SK-N-SH (cell line): ENCODE results near the gene BMPR1B. TPM values are rescaled to one million over a fixed set of nuclear protein-coding genes. Genes with fewer than 3 reads are reported as not detected.

Experiments
- CTCF ChIA-PET: fragments of 300-600, 350-600 bp; formaldehyde crosslinking; extraction: SDS; loops from one replicate; lab custom pipeline; 2021; lab: Yijun Ruan, JAX
- POLR2A ChIA-PET: fragments of 350-600 bp; sonication (Branson Sonifier 250); formaldehyde crosslinking; extraction: SDS; loops from one replicate; lab custom pipeline; 2020; ENCODE audit warnings: antibody characterized with exemption, inconsistent platforms; lab: Yijun Ruan, JAX
- DNase-seq: peaks from one replicate; pipeline ENCODE4 v3.0.0; 2012
- H2AFZ ChIP-seq: fragments of 200-600 bp; sonication (generic); 2 replicates; pipeline ENCODE4 v1.8.1; 2016; ENCODE audit warnings: antibody characterized with exemption, mild to moderate bottlenecking, low read depth
- H3F3A ChIP-seq: fragments of 200-600 bp; sonication (generic); replicated peaks from 2 replicates; pipeline ENCODE3; 2016; ENCODE audit warnings: antibody characterized with exemption, mild to moderate bottlenecking; ENCODE audit not compliant: insufficient read depth
- H3K27ac ChIP-seq, 2 experiments: fragments of 200-500 bp in 1 of 2; fragments of 200-600 bp in 1 of 2; sonication (Bioruptor generic) in 1 of 2; sonication (generic), shearing (Covaris generic) in 1 of 2; 2 replicates each; pipeline versions ENCODE4 v1.5.1 to v1.6.1; 2014 to 2016; ENCODE audit warnings: low read depth in 2 of 2, inconsistent platforms in 1 of 2, low read length in 1 of 2, mild to moderate bottlenecking in 1 of 2, mixed read lengths in 1 of 2
- H3K27me3 ChIP-seq: fragments of 200-600 bp; sonication (generic), shearing (Covaris generic); 2 replicates; pipeline ENCODE4 v1.6.1; 2016; ENCODE audit warnings: mixed run types; ENCODE audit not compliant: insufficient read depth
- H3K36me3 ChIP-seq, 2 experiments: fragments of 200-500 bp in 1 of 2; fragments of 200-600 bp in 1 of 2; sonication (Bioruptor generic) in 1 of 2; sonication (generic) in 1 of 2; replicated peaks in 1 of 2; 2 replicates each; pipeline versions ENCODE3 to v1.5.1; 2014 to 2016; ENCODE audit warnings: low read length in 1 of 2, mild to moderate bottlenecking in 1 of 2; ENCODE audit not compliant: insufficient read depth in 2 of 2, control insufficient read depth in 1 of 2
- H3K4me1 ChIP-seq, 2 experiments: fragments of 200-500 bp in 1 of 2; fragments of 200-600 bp in 1 of 2; sonication (Bioruptor generic) in 1 of 2; sonication (generic), shearing (Covaris generic) in 1 of 2; 2 replicates each; pipeline versions ENCODE4 v1.5.1 to v1.6.1; 2014 to 2016; ENCODE audit warnings: low read depth in 1 of 2, low read length in 1 of 2, mixed run types in 1 of 2; ENCODE audit not compliant: insufficient read depth in 2 of 2, control insufficient read depth in 1 of 2
- H3K4me2 ChIP-seq: fragments of 200-600 bp; sonication (generic), shearing (Covaris generic); 2 replicates; pipeline ENCODE4 v1.6.1; 2017; ENCODE audit warnings: mixed run types
- H3K4me3 ChIP-seq, 2 experiments: fragments of 200-500 bp in 1 of 2; fragments of 200-600 bp in 1 of 2; sonication (Bioruptor generic) in 1 of 2; sonication (generic), shearing (Covaris generic) in 1 of 2; 2 replicates each; pipeline versions ENCODE4 v1.5.1 to v1.8.1; 2014 to 2016; ENCODE audit warnings: low read depth in 2 of 2, inconsistent platforms in 1 of 2, low read length in 1 of 2, mild to moderate bottlenecking in 1 of 2, mixed read lengths in 1 of 2, moderate library complexity in 1 of 2
- H3K79me2 ChIP-seq: fragments of 200-600 bp; sonication (generic); 2 replicates; pipeline ENCODE4 v1.8.1; 2017; ENCODE audit warnings: mild to moderate bottlenecking; ENCODE audit not compliant: insufficient read depth
- H3K9ac ChIP-seq: fragments of 200-600 bp; sonication (generic); 2 replicates; pipeline ENCODE4 v1.6.1; 2017; ENCODE audit warnings: mixed run types
- H3K9me2 ChIP-seq: fragments of 200-600 bp; sonication (generic); 2 replicates; pipeline ENCODE4 v1.6.1; 2017; ENCODE audit warnings: mixed run types
- H3K9me3 ChIP-seq: fragments of 200-600 bp; sonication (generic); 2 replicates; pipeline ENCODE4 v1.6.1; 2017; ENCODE audit warnings: mixed run types, mild to moderate bottlenecking, moderate library complexity
- H4K20me1 ChIP-seq: fragments of 200-600 bp; sonication (generic); 2 replicates; pipeline ENCODE4 v1.6.1; 2017; ENCODE audit warnings: mild to moderate bottlenecking, mixed run types; ENCODE audit not compliant: insufficient read depth
- EP300 ChIP-seq, 2 experiments: IDR thresholded peaks; 2 replicates each; pipeline versions ENCODE4 v1.4.0 to v1.6.1; 2012; ENCODE audit warnings: borderline replicate concordance in 1 of 2, low read depth in 1 of 2, low read length in 1 of 2
- EZH2phosphoT487 ChIP-seq: fragments of 200-600 bp; sonication (generic); IDR thresholded peaks from 2 replicates; pipeline ENCODE4 v1.6.1; 2017; ENCODE audit warnings: low read depth, mixed run types, mild to moderate bottlenecking, antibody characterized with exemption, moderate library complexity, borderline replicate concordance
- FOSL2 ChIP-seq: IDR thresholded peaks from 2 replicates; pipeline ENCODE4 v1.4.0; 2012; ENCODE audit warnings: low read depth, mild to moderate bottlenecking, moderate library complexity, borderline replicate concordance
- FOXJ3 ChIP-seq: sonication (generic); formaldehyde crosslinking; IDR thresholded peaks from 2 replicates; pipeline ENCODE4 v1.5.1; 2020; ENCODE audit warnings: mild to moderate bottlenecking, missing genetic modification reagents
- GABPA ChIP-seq: IDR thresholded peaks from 2 replicates; pipeline ENCODE4 v1.4.0; 2012; ENCODE audit warnings: low read depth, mild to moderate bottlenecking
- MXI1 ChIP-seq: IDR thresholded peaks from 2 replicates; pipeline ENCODE4 v1.6.1; 2012; ENCODE audit warnings: mild to moderate bottlenecking, low read depth, low read length, improper control_type of control experiment
- NFIC ChIP-seq: IDR thresholded peaks from 2 replicates; pipeline ENCODE4 v1.4.0; 2012; ENCODE audit warnings: borderline replicate concordance
- NRF1 ChIP-seq: IDR thresholded peaks from 2 replicates; pipeline ENCODE4 v1.6.1; 2012; ENCODE audit warnings: low read depth, mild to moderate bottlenecking, low read length
- POLR2AphosphoS5 ChIP-seq: IDR thresholded peaks from 2 replicates; pipeline ENCODE4 v1.6.1; 2012; ENCODE audit warnings: low read depth, low read length
- RAD21 ChIP-seq: IDR thresholded peaks from 2 replicates; pipeline ENCODE4 v1.6.1; 2012; ENCODE audit warnings: mild to moderate bottlenecking, low read length
- RCOR1 ChIP-seq: fragments of 150-350 bp; IDR thresholded peaks from 2 replicates; pipeline ENCODE4 v1.6.1; 2017; ENCODE audit warnings: antibody characterized with exemption, low read length
- RFX5 ChIP-seq: IDR thresholded peaks from 2 replicates; pipeline ENCODE4 v1.6.1; 2012; ENCODE audit warnings: mild to moderate bottlenecking, improper control_type of control experiment, low read length
- RXRA ChIP-seq: IDR thresholded peaks from 2 replicates; pipeline ENCODE4 v1.4.0; 2012; ENCODE audit warnings: low read depth, mild to moderate bottlenecking, borderline replicate concordance
- TCF12 ChIP-seq: IDR thresholded peaks from 2 replicates; pipeline ENCODE4 v1.4.0; 2012
- WGBS: methylation state at CpG from one replicate; pipeline ENCODE4 v1.1.6; 2017; ENCODE audit warnings: low lambda C conversion rate; 5-methylcytosine and 5-hydroxymethylcytosine counted together
- polyA plus RNA-seq, 3 experiments: library from polyadenylated mRNA; depleted of rRNA; stranded (reverse); fragments of >200 nt; gene quantifications; 2 replicates each; pipeline ENCODE4 v1.2.3, GENCODE V29; 2012
- TF ChIP-seq, protein P1 (sequence below): fragments of 150-350 bp; IDR thresholded peaks from 2 replicates; pipeline ENCODE4 v1.6.1; 2016; ENCODE audit warnings: mild to moderate bottlenecking, low read depth, low read length
- TF ChIP-seq, protein P2 (sequence below): IDR thresholded peaks from 2 replicates; pipeline ENCODE4 v1.4.0; 2012; ENCODE audit warnings: low read depth
- TF ChIP-seq, protein P3 (sequence below): IDR thresholded peaks from 2 replicates; pipeline ENCODE4 v1.4.0; 2012; ENCODE audit warnings: low read depth, borderline replicate concordance
- TF ChIP-seq, protein P4 (sequence below): IDR thresholded peaks from 2 replicates; pipeline ENCODE4; 2012
- TF ChIP-seq, protein P5 (sequence below): fragments of 150-350 bp; IDR thresholded peaks from 2 replicates; pipeline ENCODE4 v1.6.1; 2017; ENCODE audit warnings: antibody characterized with exemption, low read length, low read depth, borderline replicate concordance
- TF ChIP-seq, protein P6 (sequence below): IDR thresholded peaks from 2 replicates; pipeline ENCODE4 v1.4.0; 2012; ENCODE audit warnings: low read depth, borderline replicate concordance
- TF ChIP-seq, protein P7 (sequence below): IDR thresholded peaks from 2 replicates; pipeline ENCODE4 v1.6.1; 2012; ENCODE audit warnings: mild to moderate bottlenecking, low read depth, low read length, moderate library complexity

Gene BMPR1B
- polyA plus RNA-seq, 1 of the 3 experiments (the other 2 are of a cell fraction): 0.16 TPM

DNA sequence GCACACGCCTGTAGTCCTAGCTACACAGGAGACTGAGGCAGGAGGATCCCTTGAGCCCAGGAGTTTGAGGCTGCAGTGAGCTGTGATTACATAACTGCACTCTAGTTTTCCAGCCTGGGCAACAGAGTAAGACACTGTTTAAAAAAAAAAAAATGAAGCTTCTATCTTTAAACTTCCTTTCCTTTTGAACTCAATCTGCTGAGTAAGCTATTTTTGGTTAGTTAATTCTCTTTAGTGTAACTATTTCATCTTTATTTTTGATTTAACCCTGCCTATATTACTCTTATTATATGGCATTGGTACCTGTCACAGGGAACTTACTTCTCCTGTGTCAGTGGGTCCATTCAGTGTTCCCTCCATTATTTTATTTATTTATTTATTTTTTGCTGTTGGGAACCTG, 160.8 kb downstream of the BMPR1B start (continued):
- TF ChIP-seq, protein P1, sequence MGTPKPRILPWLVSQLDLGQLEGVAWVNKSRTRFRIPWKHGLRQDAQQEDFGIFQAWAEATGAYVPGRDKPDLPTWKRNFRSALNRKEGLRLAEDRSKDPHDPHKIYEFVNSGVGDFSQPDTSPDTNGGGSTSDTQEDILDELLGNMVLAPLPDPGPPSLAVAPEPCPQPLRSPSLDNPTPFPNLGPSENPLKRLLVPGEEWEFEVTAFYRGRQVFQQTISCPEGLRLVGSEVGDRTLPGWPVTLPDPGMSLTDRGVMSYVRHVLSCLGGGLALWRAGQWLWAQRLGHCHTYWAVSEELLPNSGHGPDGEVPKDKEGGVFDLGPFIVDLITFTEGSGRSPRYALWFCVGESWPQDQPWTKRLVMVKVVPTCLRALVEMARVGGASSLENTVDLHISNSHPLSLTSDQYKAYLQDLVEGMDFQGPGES: no peak
- no peak for TF ChIP-seq RCOR1
- no peak for TF ChIP-seq RXRA
- TF ChIP-seq EZH2phosphoT487: no peak
- no peak for TF ChIP-seq FOXJ3 (CRISPR knock-in tag)
- TF ChIP-seq, protein P2, sequence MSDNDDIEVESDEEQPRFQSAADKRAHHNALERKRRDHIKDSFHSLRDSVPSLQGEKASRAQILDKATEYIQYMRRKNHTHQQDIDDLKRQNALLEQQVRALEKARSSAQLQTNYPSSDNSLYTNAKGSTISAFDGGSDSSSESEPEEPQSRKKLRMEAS: no peak
- TF ChIP-seq GABPA: no peak
- no peak for TF ChIP-seq EP300 (IDR thresholded peaks at IDR 0.05; ENCODE audit: borderline replicate concordance in 1 of 2, low read depth in 1 of 2, low read length in 1 of 2)
- TF ChIP-seq, protein P3, sequence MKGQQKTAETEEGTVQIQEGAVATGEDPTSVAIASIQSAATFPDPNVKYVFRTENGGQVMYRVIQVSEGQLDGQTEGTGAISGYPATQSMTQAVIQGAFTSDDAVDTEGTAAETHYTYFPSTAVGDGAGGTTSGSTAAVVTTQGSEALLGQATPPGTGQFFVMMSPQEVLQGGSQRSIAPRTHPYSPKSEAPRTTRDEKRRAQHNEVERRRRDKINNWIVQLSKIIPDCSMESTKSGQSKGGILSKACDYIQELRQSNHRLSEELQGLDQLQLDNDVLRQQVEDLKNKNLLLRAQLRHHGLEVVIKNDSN: no peak
- TF ChIP-seq RAD21: no peak
- TF ChIP-seq, all 33 proteins: peak for 0

DNA sequence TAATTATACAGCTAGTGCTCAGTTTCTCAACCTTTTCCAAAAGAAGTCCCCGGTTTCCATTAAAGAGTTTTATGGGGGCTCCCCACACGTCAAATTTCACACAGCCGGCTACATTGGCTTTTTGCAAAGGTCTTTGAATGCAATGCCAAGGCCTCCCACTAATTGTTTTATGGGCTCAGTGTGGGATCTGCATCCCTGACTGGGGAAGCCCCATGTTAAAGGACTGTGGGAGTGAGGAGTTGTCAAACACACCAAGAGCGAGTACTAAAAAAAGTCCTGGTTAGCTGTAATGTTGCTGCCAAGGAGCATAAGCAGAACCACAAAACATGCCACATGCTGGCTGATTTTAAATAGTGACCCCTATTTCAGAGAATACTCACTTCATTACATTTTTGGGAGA, 162.6 kb downstream of the BMPR1B start:
- POLR2A ChIA-PET: no interaction called here
- Histone ChIP-seq H3K9ac (no peak overlapping the region), H3K27ac (no peak overlapping the region), H3K4me2 (no peak overlapping the region), H2AFZ (no peak overlapping the region), H3K36me3 (no peaks in the 10 kb centered on the region), H3K79me2 (no peaks in the 10 kb centered on the region), H3K9me2 (no peaks in the 10 kb centered on the region), H3K4me3 (no peak overlapping the region), H3K4me1 (no peaks in the 10 kb centered on the region), H3F3A (no peaks in the 10 kb centered on the region), H4K20me1 (no peaks in the 10 kb centered on the region), H3K9me3 (no peaks in the 10 kb centered on the region)
- no peak for DNase-seq
- WGBS: 83% methylated on average over 4 of the region's 4 CpGs
- CTCF ChIA-PET: no interaction called here
- TF ChIP-seq EZH2phosphoT487 (no peak), MXI1 (no peak), TCF12 (no peak), RAD21 (no peak), NFIC (no peak), FOSL2 (no peak), RXRA (no peak), POLR2AphosphoS5 (no peak), NRF1 (no peak), RFX5 (no peak), EP300 (IDR thresholded peaks at IDR 0.05; ENCODE audit: borderline replicate concordance in 1 of 2, low read depth in 1 of 2, low read length in 1 of 2) (no peak)
- TF ChIP-seq, protein P4, sequence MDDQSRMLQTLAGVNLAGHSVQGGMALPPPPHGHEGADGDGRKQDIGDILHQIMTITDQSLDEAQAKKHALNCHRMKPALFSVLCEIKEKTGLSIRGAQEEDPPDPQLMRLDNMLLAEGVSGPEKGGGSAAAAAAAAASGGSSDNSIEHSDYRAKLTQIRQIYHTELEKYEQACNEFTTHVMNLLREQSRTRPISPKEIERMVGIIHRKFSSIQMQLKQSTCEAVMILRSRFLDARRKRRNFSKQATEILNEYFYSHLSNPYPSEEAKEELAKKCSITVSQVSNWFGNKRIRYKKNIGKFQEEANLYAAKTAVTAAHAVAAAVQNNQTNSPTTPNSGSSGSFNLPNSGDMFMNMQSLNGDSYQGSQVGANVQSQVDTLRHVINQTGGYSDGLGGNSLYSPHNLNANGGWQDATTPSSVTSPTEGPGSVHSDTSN: no peak
- TF ChIP-seq, protein P5, sequence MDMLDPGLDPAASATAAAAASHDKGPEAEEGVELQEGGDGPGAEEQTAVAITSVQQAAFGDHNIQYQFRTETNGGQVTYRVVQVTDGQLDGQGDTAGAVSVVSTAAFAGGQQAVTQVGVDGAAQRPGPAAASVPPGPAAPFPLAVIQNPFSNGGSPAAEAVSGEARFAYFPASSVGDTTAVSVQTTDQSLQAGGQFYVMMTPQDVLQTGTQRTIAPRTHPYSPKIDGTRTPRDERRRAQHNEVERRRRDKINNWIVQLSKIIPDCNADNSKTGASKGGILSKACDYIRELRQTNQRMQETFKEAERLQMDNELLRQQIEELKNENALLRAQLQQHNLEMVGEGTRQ: no peak
- TF ChIP-seq, protein P6, sequence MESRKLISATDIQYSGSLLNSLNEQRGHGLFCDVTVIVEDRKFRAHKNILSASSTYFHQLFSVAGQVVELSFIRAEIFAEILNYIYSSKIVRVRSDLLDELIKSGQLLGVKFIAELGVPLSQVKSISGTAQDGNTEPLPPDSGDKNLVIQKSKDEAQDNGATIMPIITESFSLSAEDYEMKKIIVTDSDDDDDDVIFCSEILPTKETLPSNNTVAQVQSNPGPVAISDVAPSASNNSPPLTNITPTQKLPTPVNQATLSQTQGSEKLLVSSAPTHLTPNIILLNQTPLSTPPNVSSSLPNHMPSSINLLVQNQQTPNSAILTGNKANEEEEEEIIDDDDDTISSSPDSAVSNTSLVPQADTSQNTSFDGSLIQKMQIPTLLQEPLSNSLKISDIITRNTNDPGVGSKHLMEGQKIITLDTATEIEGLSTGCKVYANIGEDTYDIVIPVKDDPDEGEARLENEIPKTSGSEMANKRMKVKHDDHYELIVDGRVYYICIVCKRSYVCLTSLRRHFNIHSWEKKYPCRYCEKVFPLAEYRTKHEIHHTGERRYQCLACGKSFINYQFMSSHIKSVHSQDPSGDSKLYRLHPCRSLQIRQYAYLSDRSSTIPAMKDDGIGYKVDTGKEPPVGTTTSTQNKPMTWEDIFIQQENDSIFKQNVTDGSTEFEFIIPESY: no peak
- TF ChIP-seq, protein P7, sequence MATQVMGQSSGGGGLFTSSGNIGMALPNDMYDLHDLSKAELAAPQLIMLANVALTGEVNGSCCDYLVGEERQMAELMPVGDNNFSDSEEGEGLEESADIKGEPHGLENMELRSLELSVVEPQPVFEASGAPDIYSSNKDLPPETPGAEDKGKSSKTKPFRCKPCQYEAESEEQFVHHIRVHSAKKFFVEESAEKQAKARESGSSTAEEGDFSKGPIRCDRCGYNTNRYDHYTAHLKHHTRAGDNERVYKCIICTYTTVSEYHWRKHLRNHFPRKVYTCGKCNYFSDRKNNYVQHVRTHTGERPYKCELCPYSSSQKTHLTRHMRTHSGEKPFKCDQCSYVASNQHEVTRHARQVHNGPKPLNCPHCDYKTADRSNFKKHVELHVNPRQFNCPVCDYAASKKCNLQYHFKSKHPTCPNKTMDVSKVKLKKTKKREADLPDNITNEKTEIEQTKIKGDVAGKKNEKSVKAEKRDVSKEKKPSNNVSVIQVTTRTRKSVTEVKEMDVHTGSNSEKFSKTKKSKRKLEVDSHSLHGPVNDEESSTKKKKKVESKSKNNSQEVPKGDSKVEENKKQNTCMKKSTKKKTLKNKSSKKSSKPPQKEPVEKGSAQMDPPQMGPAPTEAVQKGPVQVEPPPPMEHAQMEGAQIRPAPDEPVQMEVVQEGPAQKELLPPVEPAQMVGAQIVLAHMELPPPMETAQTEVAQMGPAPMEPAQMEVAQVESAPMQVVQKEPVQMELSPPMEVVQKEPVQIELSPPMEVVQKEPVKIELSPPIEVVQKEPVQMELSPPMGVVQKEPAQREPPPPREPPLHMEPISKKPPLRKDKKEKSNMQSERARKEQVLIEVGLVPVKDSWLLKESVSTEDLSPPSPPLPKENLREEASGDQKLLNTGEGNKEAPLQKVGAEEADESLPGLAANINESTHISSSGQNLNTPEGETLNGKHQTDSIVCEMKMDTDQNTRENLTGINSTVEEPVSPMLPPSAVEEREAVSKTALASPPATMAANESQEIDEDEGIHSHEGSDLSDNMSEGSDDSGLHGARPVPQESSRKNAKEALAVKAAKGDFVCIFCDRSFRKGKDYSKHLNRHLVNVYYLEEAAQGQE: no peak
- TF ChIP-seq, all 33 proteins: peak for 0
- no peaks in the 10 kb centered on the region for H3K27me3 ChIP-seq
